DND-41 (cell line): ENCODE measurements around the gene RFFL.

ENCODE experiments used
- CTCF ChIP-seq: IDR thresholded peaks from 2 replicates; pipeline ENCODE4 v1.5.1; 2012; ENCODE audit warnings: borderline replicate concordance, low read length, moderate library complexity, mild to moderate bottlenecking; ENCODE audit not compliant: poor library complexity, severe bottlenecking; ENCODE audit errors: extremely low read depth
- EZH2 ChIP-seq: IDR thresholded peaks from 3 replicates; pipeline ENCODE4 v1.6.1; 2012; ENCODE audit warnings: borderline replicate concordance, low read depth, mild to moderate bottlenecking, moderate library complexity, low read length, inconsistent platforms; ENCODE audit not compliant: severe bottlenecking

GRCh38 chr17:35086931-35087573 lies 23.5 kb upstream of the RFFL start:
- TF ChIP-seq CTCF: no peak
- no peak for TF ChIP-seq EZH2
